ENCODE measurements around the gene COPS7A.

DNA sequence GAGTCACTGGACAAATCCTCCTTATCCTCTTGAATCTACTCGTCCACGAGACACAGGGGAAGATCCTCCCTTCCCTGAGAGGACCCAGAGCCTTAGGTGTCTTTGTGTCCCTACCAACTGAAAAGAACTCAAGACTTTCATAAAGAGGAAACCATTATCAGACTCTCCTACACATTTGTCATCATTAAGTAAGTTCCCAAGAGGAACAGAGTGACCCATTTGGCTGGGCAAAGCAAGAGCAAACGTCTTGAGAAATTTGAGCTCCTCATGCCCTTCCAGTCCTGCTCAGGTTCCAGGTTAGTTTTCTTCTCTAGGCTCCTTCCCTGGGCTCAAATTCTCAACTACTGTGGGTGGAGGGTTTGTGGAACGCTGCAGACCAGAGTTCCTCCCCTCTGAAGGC lies 23.4 kb downstream of the COPS7A start:
- TF ChIP-seq POLR2AphosphoS5 (IDR thresholded peaks at IDR 0.05; ENCODE audit: low read depth, low read length): no peak
- no peak for TF ChIP-seq SIN3A (IDR thresholded peaks at IDR 0.05; ENCODE audit: borderline replicate concordance, insufficient read depth, low read length)
- TF ChIP-seq, protein P1, sequence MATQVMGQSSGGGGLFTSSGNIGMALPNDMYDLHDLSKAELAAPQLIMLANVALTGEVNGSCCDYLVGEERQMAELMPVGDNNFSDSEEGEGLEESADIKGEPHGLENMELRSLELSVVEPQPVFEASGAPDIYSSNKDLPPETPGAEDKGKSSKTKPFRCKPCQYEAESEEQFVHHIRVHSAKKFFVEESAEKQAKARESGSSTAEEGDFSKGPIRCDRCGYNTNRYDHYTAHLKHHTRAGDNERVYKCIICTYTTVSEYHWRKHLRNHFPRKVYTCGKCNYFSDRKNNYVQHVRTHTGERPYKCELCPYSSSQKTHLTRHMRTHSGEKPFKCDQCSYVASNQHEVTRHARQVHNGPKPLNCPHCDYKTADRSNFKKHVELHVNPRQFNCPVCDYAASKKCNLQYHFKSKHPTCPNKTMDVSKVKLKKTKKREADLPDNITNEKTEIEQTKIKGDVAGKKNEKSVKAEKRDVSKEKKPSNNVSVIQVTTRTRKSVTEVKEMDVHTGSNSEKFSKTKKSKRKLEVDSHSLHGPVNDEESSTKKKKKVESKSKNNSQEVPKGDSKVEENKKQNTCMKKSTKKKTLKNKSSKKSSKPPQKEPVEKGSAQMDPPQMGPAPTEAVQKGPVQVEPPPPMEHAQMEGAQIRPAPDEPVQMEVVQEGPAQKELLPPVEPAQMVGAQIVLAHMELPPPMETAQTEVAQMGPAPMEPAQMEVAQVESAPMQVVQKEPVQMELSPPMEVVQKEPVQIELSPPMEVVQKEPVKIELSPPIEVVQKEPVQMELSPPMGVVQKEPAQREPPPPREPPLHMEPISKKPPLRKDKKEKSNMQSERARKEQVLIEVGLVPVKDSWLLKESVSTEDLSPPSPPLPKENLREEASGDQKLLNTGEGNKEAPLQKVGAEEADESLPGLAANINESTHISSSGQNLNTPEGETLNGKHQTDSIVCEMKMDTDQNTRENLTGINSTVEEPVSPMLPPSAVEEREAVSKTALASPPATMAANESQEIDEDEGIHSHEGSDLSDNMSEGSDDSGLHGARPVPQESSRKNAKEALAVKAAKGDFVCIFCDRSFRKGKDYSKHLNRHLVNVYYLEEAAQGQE (IDR thresholded peaks at IDR 0.05; ENCODE audit: insufficient read depth in 1 of 2, low read depth in 2 of 2, low read length in 2 of 2): no peak
- no peak for TF ChIP-seq TAF1 (IDR thresholded peaks at IDR 0.05; ENCODE audit: borderline replicate concordance, insufficient read depth, low read length)

Measured in PFSK-1 (cell line).